Smooth muscle cell (in vitro differentiated cells): ENCODE data around the gene S100A5. TPM values are rescaled to one million over a fixed set of nuclear protein-coding genes. Genes with fewer than 3 reads are reported as not detected.

Source experiments
- DNase-seq: peaks from one replicate; lab custom pipeline; 2025; ENCODE audit not compliant: unreplicated experiment; lab: John Stamatoyannopoulos, UW
- H2AFZ ChIP-seq: fragments of 200-600 bp; sonication (generic); 2 replicates; pipeline ENCODE4 v1.6.0; 2016; ENCODE audit warnings: antibody characterized with exemption, low read depth, mild to moderate bottlenecking
- H3F3A ChIP-seq: fragments of 200-600 bp; sonication (generic); 2 replicates; pipeline ENCODE4 v1.6.0; 2017; ENCODE audit warnings: antibody characterized with exemption, low read depth
- H3K27ac ChIP-seq: fragments of 200-600 bp; sonication (generic); 2 replicates; pipeline ENCODE4 v1.5.1; 2016; ENCODE audit warnings: low read depth, mild to moderate bottlenecking
- H3K27me3 ChIP-seq: fragments of 200-600 bp; sonication (generic); 2 replicates; pipeline ENCODE4 v1.6.1; 2016; ENCODE audit warnings: low read depth, mild to moderate bottlenecking
- H3K36me3 ChIP-seq: fragments of 200-600 bp; sonication (generic); 2 replicates; pipeline ENCODE4 v1.5.1; 2016; ENCODE audit warnings: low read depth
- H3K4me1 ChIP-seq: fragments of 200-600 bp; sonication (generic); 2 replicates; pipeline ENCODE4 v1.5.1; 2016; ENCODE audit warnings: low read depth
- H3K4me2 ChIP-seq: fragments of 200-600 bp; sonication (generic); 2 replicates; pipeline ENCODE4 v1.6.0; 2016; ENCODE audit warnings: mild to moderate bottlenecking
- H3K4me3 ChIP-seq: fragments of 200-600 bp; sonication (generic); 2 replicates; pipeline ENCODE4 v1.5.1; 2016; ENCODE audit warnings: mild to moderate bottlenecking
- H3K79me2 ChIP-seq: fragments of 200-600 bp; sonication (generic); 2 replicates; pipeline ENCODE4 v1.6.0; 2016; ENCODE audit warnings: low read depth, mild to moderate bottlenecking
- H3K9ac ChIP-seq: fragments of 200-600 bp; sonication (generic); 2 replicates; pipeline ENCODE4 v1.6.0; 2016; ENCODE audit warnings: low read depth
- H3K9me3 ChIP-seq: fragments of 200-600 bp; sonication (generic); replicated peaks from 2 replicates; pipeline ENCODE4 v1.5.1; 2016; ENCODE audit warnings: low read depth
- H4K20me1 ChIP-seq: fragments of 200-600 bp; sonication (generic); 2 replicates; pipeline ENCODE4 v1.6.0; 2016; ENCODE audit warnings: low read depth
- CTCF ChIP-seq: fragments of 200-600 bp; sonication (generic); IDR thresholded peaks from 2 replicates; pipeline ENCODE4 v1.5.1; 2017; ENCODE audit warnings: borderline replicate concordance, mild to moderate bottlenecking, antibody characterized with exemption; ENCODE audit not compliant: insufficient read depth, poor library complexity, severe bottlenecking
- WGBS: methylation state at CpG from one replicate; pipeline ENCODE4 v1.1.7; 2016; ENCODE audit warnings: low lambda C conversion rate; 5-methylcytosine and 5-hydroxymethylcytosine counted together
- polyA plus RNA-seq: library from polyadenylated mRNA; unstranded; fragments of >200 nt; fragmentation: Nextera tagmentation; extraction: Ambion mirVana; gene quantifications from 2 replicates; pipeline ENCODE4 v1.2.1, GENCODE V29; 2016
- total RNA-seq: library from RNA; depleted of rRNA; stranded (reverse); fragments of >200 nt; gene quantifications from 2 replicates; pipeline ENCODE4 v1.2.3, GENCODE V29; 2014

S100A5 gene
- total and polyA plus RNA-seq, 2 experiments from 2014 or later = 1.6 to 6.2 TPM

- H2AFZ ChIP-seq = no peak overlapping the region
- H3F3A ChIP-seq = peaks cover 14% of the 10 kb centered on the region
- no peak for TF ChIP-seq CTCF
- no peaks in the 10 kb centered on the region for H3K36me3 ChIP-seq
- 70% methylated on average over 13 of the region's 13 CpGs for WGBS
- DNase-seq = no peak
- H3K27ac ChIP-seq = peak overlapping the region; percentile 93
- H3K27me3 ChIP-seq = no peaks in the 10 kb centered on the region
- H3K9me3 ChIP-seq = no peaks in the 10 kb centered on the region
- no peak overlapping the region for H3K9ac ChIP-seq
- H3K4me2 ChIP-seq = peak overlapping the region; percentile 84
- H3K4me1 ChIP-seq = peaks cover 34% of the 10 kb centered on the region
- H4K20me1 ChIP-seq = no peaks in the 10 kb centered on the region
- no peaks in the 10 kb centered on the region for H3K79me2 ChIP-seq
- H3K4me3 ChIP-seq = no peak overlapping the region
Measured at GRCh38 chr1:153541641-153542590, 1.2 kb upstream of the S100A5 start.

GRCh38 chr1:153539395-153540093, 1.2 kb downstream of the S100A5 start:
- Histone ChIP-seq H3K79me2 (peaks cover 9% of the 10 kb centered on the region), H3K4me3 (no peak overlapping the region), H3K9me3 (no peaks in the 10 kb centered on the region), H3K4me2 (no peak overlapping the region), H3F3A (peaks cover 23% of the 10 kb centered on the region), H2AFZ (no peak overlapping the region), H3K9ac (no peak overlapping the region), H3K27me3 (no peaks in the 10 kb centered on the region), H3K27ac (peak overlapping the region; percentile 93), H3K4me1 (peaks cover 13% of the 10 kb centered on the region), H3K36me3 (no peaks in the 10 kb centered on the region), H4K20me1 (peaks cover 5% of the 10 kb centered on the region)
- no peak for DNase-seq
- TF ChIP-seq CTCF = no peak
- 93% methylated on average over 3 of the region's 4 CpGs for WGBS

DNA sequence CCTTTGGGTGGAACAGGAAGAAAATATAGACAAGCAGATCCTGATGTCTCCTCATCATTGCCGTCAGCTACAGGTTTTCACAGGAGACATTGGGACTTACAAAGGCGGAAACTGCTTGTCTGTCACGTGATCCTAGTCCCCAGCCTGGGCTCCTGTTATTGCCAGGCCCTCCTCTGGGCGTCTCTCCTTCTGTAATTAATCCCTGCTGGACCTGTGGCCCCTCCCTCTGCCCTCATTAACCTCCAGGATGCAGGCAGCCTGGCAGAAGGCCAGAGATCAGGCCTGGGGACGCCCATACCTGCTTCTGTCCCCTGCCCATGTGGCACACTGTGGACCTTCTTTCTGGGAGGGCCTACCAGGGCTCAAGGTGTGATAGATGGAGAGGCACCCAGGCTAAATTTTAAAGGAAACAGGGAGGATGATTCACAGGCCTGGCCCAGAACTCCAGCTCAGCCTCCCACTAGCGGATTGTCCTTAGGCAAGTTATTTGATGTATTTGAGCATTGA, 2.4 kb downstream of the S100A5 start:
- Histone ChIP-seq H3K4me3 (no peak overlapping the region), H3K36me3 (no peaks in the 10 kb centered on the region), H3K4me1 (peaks cover 14% of the 10 kb centered on the region), H3K9me3 (no peaks in the 10 kb centered on the region), H2AFZ (no peak overlapping the region), H3K9ac (no peak overlapping the region), H3K27me3 (no peaks in the 10 kb centered on the region), H3K79me2 (peaks cover 10% of the 10 kb centered on the region), H4K20me1 (peaks cover 6% of the 10 kb centered on the region), H3K27ac (peak overlapping the region; percentile 41), H3K4me2 (no peak overlapping the region), H3F3A (peaks cover 18% of the 10 kb centered on the region)
- DNase-seq = no peak
- WGBS = 45% methylated on average over 6 of the region's 6 CpGs
- no peak for TF ChIP-seq CTCF
